HEK293 (cell line): ENCODE measurements around the gene SPIRE2.

Experiments
- CTCF ChIP-seq: fragments of 450-650 bp; formaldehyde crosslinking; IDR thresholded peaks from 2 replicates; pipeline ENCODE4 v1.5.1; 2016; ENCODE audit warnings: missing biosample characterization, missing genetic modification characterization
- OVOL3 ChIP-seq: fragments of 450-650 bp; formaldehyde crosslinking; IDR thresholded peaks from 2 replicates; pipeline ENCODE4 v1.5.1; 2016; ENCODE audit warnings: missing biosample characterization, missing genetic modification characterization
- YY1 ChIP-seq: fragments of 450-650 bp; formaldehyde crosslinking; IDR thresholded peaks from 2 replicates; pipeline ENCODE4 v1.5.1; 2018; ENCODE audit warnings: missing biosample characterization, missing genetic modification characterization
- ZNF513 ChIP-seq: fragments of 450-650 bp; IDR thresholded peaks from 2 replicates; pipeline ENCODE4 v1.5.1; 2018; ENCODE audit warnings: missing biosample characterization, missing genetic modification characterization
- ZNF555 ChIP-seq: fragments of 450-650 bp; formaldehyde crosslinking; conservative IDR thresholded peaks from 2 replicates; pipeline ENCODE4 v1.5.1; 2017; ENCODE audit warnings: missing biosample characterization, mild to moderate bottlenecking, missing genetic modification characterization, inconsistent platforms
- ZNF580 ChIP-seq: fragments of 450-650 bp; formaldehyde crosslinking; IDR thresholded peaks from 2 replicates; pipeline ENCODE4 v1.5.1; 2016; ENCODE audit warnings: missing biosample characterization, missing genetic modification characterization
- ZSCAN18 ChIP-seq: fragments of 450-650 bp; formaldehyde crosslinking; IDR thresholded peaks from 2 replicates; pipeline ENCODE4 v1.5.1; 2016; ENCODE audit warnings: missing biosample characterization, missing genetic modification characterization
- ZSCAN4 ChIP-seq: fragments of 450-650 bp; formaldehyde crosslinking; IDR thresholded peaks from 2 replicates; pipeline ENCODE4 v1.5.1; 2017; ENCODE audit warnings: missing biosample characterization, missing genetic modification characterization

GRCh38 chr16:89815639-89816348 is 12.5 kb upstream of the SPIRE2 start:
- TF ChIP-seq YY1 (tag by site-specific recombination) (no peak), ZSCAN4 (tag by site-specific recombination) (no peak), CTCF (no peak), ZNF580 (tag by site-specific recombination) (no peak), ZSCAN18 (no peak), ZNF513 (no peak), ZNF555 (no peak), OVOL3 (tag by site-specific recombination) (no peak)
